ENCODE data around the gene ASH1L.

DNA sequence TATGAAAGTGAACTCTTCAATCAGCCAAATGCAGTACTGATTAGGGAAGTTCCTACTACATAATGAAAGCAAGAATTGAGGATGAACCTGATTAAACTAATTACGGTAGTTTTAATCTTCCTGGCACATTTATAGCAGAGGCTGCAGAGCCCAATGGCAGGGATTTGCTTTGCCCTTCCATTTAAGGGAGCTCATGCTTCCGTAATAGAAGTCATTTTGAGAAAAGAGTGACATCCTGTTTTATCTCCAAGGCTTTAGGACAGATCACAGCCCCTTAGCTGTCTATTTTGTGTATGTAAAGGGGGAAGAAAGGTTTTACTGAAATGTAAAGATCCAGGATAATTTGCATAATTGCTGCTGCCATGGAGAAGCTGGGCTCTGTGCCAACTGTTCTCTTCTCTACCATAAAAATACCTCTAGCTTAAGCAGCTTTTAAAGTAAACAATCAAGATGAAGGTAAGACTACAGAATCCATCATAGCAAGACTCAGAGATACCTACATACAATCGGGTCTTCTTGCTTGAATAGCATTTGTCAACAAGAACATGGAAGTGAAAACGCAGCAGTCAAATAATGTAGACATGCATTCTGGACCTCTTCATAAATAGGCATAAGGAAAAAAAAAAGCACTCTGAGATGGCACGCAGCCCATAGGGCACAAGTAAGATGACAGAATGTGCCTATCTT lies 62.5 kb downstream of the ASH1L start:
- TF ChIP-seq TAF1 (IDR thresholded peaks at IDR 0.05; ENCODE audit: low read depth, low read length) (no peak), POLR2A (IDR thresholded peaks at IDR 0.05; ENCODE audit: low read depth, low read length) (no peak), PAX5 (IDR thresholded peaks at IDR 0.05; ENCODE audit: insufficient read depth, low read length, severe bottlenecking) (no peak), POLR2AphosphoS5 (IDR thresholded peaks at IDR 0.05; ENCODE audit: low read depth, low read length) (no peak)

Measured in GM12891 (cell line).